Right lobe of liver (tissue), 6 donors: ENCODE results near the gene DCBLD2. TPM values are rescaled to one million over a fixed set of nuclear protein-coding genes. Genes with fewer than 3 reads are reported as not detected.

Source experiments
- ATAC-seq, 4 donors: fragments of 200-7000 bp; cut with Tn5 transposase; one replicate each; pipeline ENCODE4 v1.9.1; 2020; ENCODE audit warnings: mild to moderate bottlenecking in 4 of 4, moderate library complexity in 4 of 4
- DNase-seq, 3 donors: peaks; one replicate each; pipeline ENCODE4 v3.0.0-alpha.2; 2020
- H3K27ac ChIP-seq, 3 donors: fragments of 200-600 bp; one replicate each; pipeline ENCODE4 v1.8.0; 2022
- H3K27me3 ChIP-seq, 2 donors: fragments of 200-600 bp; one replicate each; pipeline ENCODE4 v1.8.0; 2022
- H3K36me3 ChIP-seq, 4 donors: fragments of 200-600 bp; sonication (generic) in 1 of 4; one replicate each; pipeline versions ENCODE4 v1.5.1 to v1.8.0; 2017 to 2022; ENCODE audit warnings: control low read depth in 1 of 4
- H3K4me1 ChIP-seq, 4 donors: fragments of 200-600 bp; sonication (generic) in 1 of 4; one replicate each; pipeline versions ENCODE4 v1.5.1 to v1.8.0; 2017 to 2022; ENCODE audit warnings: control low read depth in 1 of 4
- H3K4me3 ChIP-seq, 3 donors: fragments of 200-600 bp; one replicate each; pipeline ENCODE4 v1.8.0; 2022
- H3K9me3 ChIP-seq, 4 donors: fragments of 200-600 bp; sonication (generic) in 1 of 4; one replicate each; pipeline versions ENCODE4 v1.5.1 to v1.8.0; 2017 to 2022; ENCODE audit warnings: control low read depth in 1 of 4
- CTCF ChIP-seq, 4 donors: fragments of 200-600 bp in 3 of 4; fragments of 450-650 bp in 1 of 4; IDR thresholded peaks; one replicate each; pipeline versions ENCODE4 v1.5.1 to v1.8.0; 2016 to 2022; ENCODE audit warnings: antibody characterized with exemption in 4 of 4, mild to moderate bottlenecking in 2 of 4
- POLR2A ChIP-seq: fragments of 450-650 bp; IDR thresholded peaks from one replicate; pipeline ENCODE4 v1.6.1; 2017; ENCODE audit warnings: antibody characterized with exemption, mild to moderate bottlenecking
- WGBS: methylation state at CpG from one replicate; pipeline ENCODE4 v1.1.6; 2018; ENCODE audit warnings: low coverage, low lambda C conversion rate; ENCODE audit not compliant: insufficient coverage; ENCODE audit errors: missing lambda C conversion rate; 5-methylcytosine and 5-hydroxymethylcytosine counted together
- intact Hi-C, 2 donors: fragments of 100-400 bp; cut with DNase I; formaldehyde crosslinking; loops; one replicate each; pipeline versions ENCODE4 v1.11.2 to v1.14.1; 2022
- long read RNA-seq: library from polyadenylated mRNA; unstranded; transcript quantifications from one replicate; pipeline ENCODE4 v2.0.0, GENCODE V29; 2019
- total RNA-seq, 6 experiments: library from RNA; depleted of rRNA in 2 of 6; stranded (reverse); fragments of >200 nt in 2 of 6; fragmentation: NEBNext Ultra II Directional in 3 of 6; extraction: Animal tissue kit (Norgen Biotek cat#: 25700) in 3 of 6; gene quantifications; one replicate each; pipeline versions ENCODE4 v1.1.0 to v1.2.4, GENCODE V29; 2016 to 2023
- donor health status: DM: no; HTN: yes; CAD: no.
- donor health status: DM: no; HTN: no; CAD: no.
- donor health status: DM: no; HTN: no; CAD: no.
- donor health status: DM: no; HTN: yes; CAD: no.
- donor health status: DM: no; HTN: yes; CAD: no.

The DCBLD2 gene, protein sequence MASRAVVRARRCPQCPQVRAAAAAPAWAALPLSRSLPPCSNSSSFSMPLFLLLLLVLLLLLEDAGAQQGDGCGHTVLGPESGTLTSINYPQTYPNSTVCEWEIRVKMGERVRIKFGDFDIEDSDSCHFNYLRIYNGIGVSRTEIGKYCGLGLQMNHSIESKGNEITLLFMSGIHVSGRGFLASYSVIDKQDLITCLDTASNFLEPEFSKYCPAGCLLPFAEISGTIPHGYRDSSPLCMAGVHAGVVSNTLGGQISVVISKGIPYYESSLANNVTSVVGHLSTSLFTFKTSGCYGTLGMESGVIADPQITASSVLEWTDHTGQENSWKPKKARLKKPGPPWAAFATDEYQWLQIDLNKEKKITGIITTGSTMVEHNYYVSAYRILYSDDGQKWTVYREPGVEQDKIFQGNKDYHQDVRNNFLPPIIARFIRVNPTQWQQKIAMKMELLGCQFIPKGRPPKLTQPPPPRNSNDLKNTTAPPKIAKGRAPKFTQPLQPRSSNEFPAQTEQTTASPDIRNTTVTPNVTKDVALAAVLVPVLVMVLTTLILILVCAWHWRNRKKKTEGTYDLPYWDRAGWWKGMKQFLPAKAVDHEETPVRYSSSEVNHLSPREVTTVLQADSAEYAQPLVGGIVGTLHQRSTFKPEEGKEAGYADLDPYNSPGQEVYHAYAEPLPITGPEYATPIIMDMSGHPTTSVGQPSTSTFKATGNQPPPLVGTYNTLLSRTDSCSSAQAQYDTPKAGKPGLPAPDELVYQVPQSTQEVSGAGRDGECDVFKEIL
- total RNA-seq, result 10 to 100 TPM in 4 of 6 experiments, 1 to 10 TPM in 2; 8.1 to 11.3 (median 10.6) TPM
- long read RNA-seq, partial matches to known transcripts, result 1 of 2 reads
- long read RNA-seq, other reads (novel, unspliced or antisense), result 1 of 2 reads

DNA sequence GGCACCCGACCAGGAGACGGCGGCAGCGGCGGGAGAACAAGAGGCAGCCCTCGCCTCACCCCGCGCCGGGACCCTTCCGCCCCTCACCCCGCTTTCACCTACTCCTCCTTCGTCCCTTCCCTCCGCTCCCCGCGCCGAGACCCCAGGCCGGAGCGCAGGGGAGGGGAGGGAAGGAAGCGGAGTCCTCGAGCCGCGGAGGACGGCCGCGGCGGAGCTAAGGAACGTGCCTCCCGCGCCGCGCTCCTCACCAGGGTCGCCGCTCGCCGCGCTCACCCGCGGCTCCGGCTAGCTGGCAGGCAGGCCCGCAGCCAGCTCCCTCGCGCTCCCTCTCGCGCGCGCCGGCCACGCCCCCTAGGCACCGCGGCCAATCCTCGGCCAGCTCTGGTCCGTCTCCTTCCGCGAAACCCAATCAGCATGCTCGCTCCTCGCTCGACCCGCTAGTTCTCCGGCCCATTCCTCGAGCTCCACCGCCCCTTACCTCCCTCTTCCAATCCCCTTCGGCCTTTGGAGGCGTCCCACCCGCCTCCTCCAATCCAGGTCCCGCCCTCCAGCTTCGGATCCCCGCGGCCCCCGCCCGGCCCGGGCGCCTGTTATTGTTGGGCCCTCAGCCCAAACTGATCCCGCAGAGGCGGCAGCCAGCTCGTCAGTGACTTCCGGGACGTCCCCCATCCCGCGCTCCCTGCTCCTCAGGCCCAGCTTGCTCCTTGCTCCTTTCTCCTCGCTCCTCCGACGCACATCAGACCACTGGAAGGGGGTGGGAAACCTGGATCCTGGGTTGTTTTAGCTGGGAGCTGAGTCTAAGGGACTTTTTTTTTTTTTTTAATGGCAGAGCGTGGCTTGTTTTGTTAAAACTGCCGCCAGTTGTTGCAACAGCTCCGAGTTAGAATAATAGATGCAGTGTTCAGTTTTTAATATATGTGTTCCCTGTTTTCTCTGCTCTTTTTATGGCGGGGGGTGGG lies at the start of gene DCBLD2:
Gene DCBLD2, minus strand, starts transcription at position 304 of the 959 bp plus-strand sequence. CDS start 369 bp downstream, outside the sequence.
- intact Hi-C loops, result no loop called here
- WGBS, result 1% methylated on average over 20 of the region's 86 CpGs
- DNase-seq (peak; percentile 98 to 99 (median 99)), ATAC-seq (peak; percentile 97 to 99 (median 98))
- Histone ChIP-seq H3K36me3 (no peaks in the 10 kb centered on the region), H3K4me1 (peaks cover 0 to 4% (median 0%) of the 10 kb centered on the region in 4 donors), H3K27me3 (no peaks in the 10 kb centered on the region), H3K9me3 (no peaks in the 10 kb centered on the region), H3K4me3 (peak within 1 kb of the TSS; percentile 71 to 98 (median 79)), H3K27ac (peak within 1 kb of the TSS; percentile 56 to 87 (median 83))
- TF ChIP-seq CTCF (IDR thresholded peaks at IDR 0.05) (no peak), POLR2A (peak; percentile 90)

- H3K4me1 ChIP-seq, result no peaks in the 10 kb centered on the region
- H3K27me3 ChIP-seq, result no peaks in the 10 kb centered on the region
- H3K36me3 ChIP-seq, result no peaks in the 10 kb centered on the region
- no peaks in the 10 kb centered on the region for H3K9me3 ChIP-seq
- ATAC-seq, result no peak
- no peak overlapping the region for H3K4me3 ChIP-seq
- no peak for DNase-seq
- intact Hi-C loops, result no loop called here
- 36% methylated on average over 1 of the region's 1 CpG for whole genome bisulfite sequencing
- TF ChIP-seq POLR2A (no peak), CTCF (IDR thresholded peaks at IDR 0.05) (no peak)
- H3K27ac ChIP-seq, result no peak overlapping the region
These were observed 44.2 kb upstream of the DCBLD2 start for GRCh38 chr3:98945666-98946065.

GRCh38 chr3:98945101-98945524 lies 43.6 kb upstream of the DCBLD2 start:
- no peak for DNase-seq
- intact Hi-C loops, result no loop called here
- Histone ChIP-seq H3K4me1 (no peaks in the 10 kb centered on the region), H3K27ac (no peak overlapping the region), H3K9me3 (no peaks in the 10 kb centered on the region), H3K27me3 (no peaks in the 10 kb centered on the region), H3K36me3 (no peaks in the 10 kb centered on the region), H3K4me3 (no peak overlapping the region)
- WGBS, result 62% methylated on average over 1 of the region's 1 CpG
- no peak for ATAC-seq
- TF ChIP-seq POLR2A, result no peak
- TF ChIP-seq CTCF (IDR thresholded peaks at IDR 0.05), result no peak

DNA sequence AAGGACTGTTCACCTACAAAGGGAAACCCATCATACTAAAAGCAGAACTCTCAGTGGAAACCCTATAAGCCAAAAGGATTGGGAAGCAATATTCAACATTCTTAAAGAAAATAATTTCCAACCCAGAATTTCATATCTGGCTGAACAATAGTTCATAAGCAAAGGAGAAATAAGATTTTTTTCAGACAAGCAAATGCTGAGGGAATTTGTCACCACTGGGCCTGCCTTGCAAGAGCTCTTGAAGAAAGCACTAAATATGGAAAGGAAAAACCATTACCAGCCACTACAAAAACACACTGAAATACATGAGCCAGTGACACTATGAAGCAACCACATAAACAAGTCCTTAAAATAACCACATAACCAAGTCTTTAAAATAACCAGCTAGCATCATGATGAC lies 28.9 kb upstream of the DCBLD2 start:
- intact Hi-C loops, result no loop called here
- Histone ChIP-seq H3K27ac (no peak overlapping the region), H3K9me3 (peaks cover 0 to 3% (median 0%) of the 10 kb centered on the region in 4 donors), H3K27me3 (no peaks in the 10 kb centered on the region), H3K36me3 (no peaks in the 10 kb centered on the region), H3K4me1 (no peaks in the 10 kb centered on the region), H3K4me3 (no peak overlapping the region)
- no peak for DNase-seq
- no peak for TF ChIP-seq POLR2A
- no peak for TF ChIP-seq CTCF (IDR thresholded peaks at IDR 0.05)
- no peak for ATAC-seq
